ENCODE data around the gene QRICH1.

The QRICH1 gene

GRCh38 chr3:49122022-49122421 is 28.2 kb upstream of the QRICH1 start:
- POLR2A ChIA-PET = interaction anchor here (0.5 to 2.2 kb wide), 6 partner anchors 10 to 115 kb away, joined by 3 to 66 read pairs (median 5); partner anchors contain the start of genes LAMB2, QRICH1 and WDR6
- no peak for TF ChIP-seq FOXK2 (IDR thresholded peaks at IDR 0.05)
- no peak for TF ChIP-seq SP1 (IDR thresholded peaks at IDR 0.05)
- no peak for TF ChIP-seq SUZ12 (IDR thresholded peaks at IDR 0.05)
- TF ChIP-seq LEF1 (IDR thresholded peaks at IDR 0.05; ENCODE audit: borderline replicate concordance) = no peak
- TF ChIP-seq NFRKB (IDR thresholded peaks at IDR 0.05) = no peak
- no peak for TF ChIP-seq HDGF (IDR thresholded peaks at IDR 0.05; ENCODE audit: borderline replicate concordance)
- CTCF ChIA-PET = no interaction called here
- no peak for DNase-seq (ENCODE audit: extremely low spot score)

- POLR2A ChIA-PET = interaction anchor here (0.5 to 2.3 kb wide), 25 partner anchors 10 to 463 kb away, joined by 3 to 66 read pairs (median 4); partner anchors contain the start of genes KLHDC8B, LAMB2, NDUFAF3 and P4HTM
- CTCF ChIA-PET = no interaction called here
- TF ChIP-seq L3MBTL2 (conservative IDR thresholded peaks at IDR 0.05) (no peak), SUZ12 (IDR thresholded peaks at IDR 0.05) (no peak), FOXK2 (IDR thresholded peaks at IDR 0.05) (no peak), SP1 (IDR thresholded peaks at IDR 0.05) (no peak), ZNF384 (IDR thresholded peaks at IDR 0.05) (no peak), BHLHE40 (IDR thresholded peaks at IDR 0.05; ENCODE audit: borderline replicate concordance) (no peak), LEF1 (IDR thresholded peaks at IDR 0.05; ENCODE audit: borderline replicate concordance) (no peak), HDGF (IDR thresholded peaks at IDR 0.05; ENCODE audit: borderline replicate concordance) (no peak), ARNT (IDR thresholded peaks at IDR 0.05) (no peak), NFRKB (IDR thresholded peaks at IDR 0.05) (no peak), FOXA1 (IDR thresholded peaks at IDR 0.05) (no peak), CTBP1 (IDR thresholded peaks at IDR 0.05; ENCODE audit: borderline replicate concordance) (no peak)
- no peak for DNase-seq (ENCODE audit: extremely low spot score)
Measured at GRCh38 chr3:49121132-49121736, 27.4 kb upstream of the QRICH1 start.

GRCh38 chr3:49120438-49121131 is 26.7 kb upstream of the QRICH1 start, which contains the start of gene USP19:
TSS of gene USP19 (minus strand) at chr3:49120823. CDS start at chr3:49119145, 1,678 bp downstream.
- DNase-seq (ENCODE audit: extremely low spot score) = peak; percentile 96
- CTCF ChIA-PET = no interaction called here
- POLR2A ChIA-PET = interaction anchor here (0.6 to 2.3 kb wide), 24 partner anchors 9 to 463 kb away, joined by 3 to 66 read pairs (median 4); partner anchors contain the start of genes KLHDC8B, LAMB2, NDUFAF3 and P4HTM
- TF ChIP-seq LEF1 (IDR thresholded peaks at IDR 0.05; ENCODE audit: borderline replicate concordance) = no peak
- TF ChIP-seq SUZ12 (IDR thresholded peaks at IDR 0.05) = no peak
- no peak for TF ChIP-seq NFRKB (IDR thresholded peaks at IDR 0.05)
- TF ChIP-seq TARDBP (IDR thresholded peaks at IDR 0.05) = no peak
- TF ChIP-seq BHLHE40 (IDR thresholded peaks at IDR 0.05; ENCODE audit: borderline replicate concordance) = no peak
- no peak for TF ChIP-seq CTBP1 (IDR thresholded peaks at IDR 0.05; ENCODE audit: borderline replicate concordance)
- no peak for TF ChIP-seq FOXM1 (IDR thresholded peaks at IDR 0.05; ENCODE audit: borderline replicate concordance)
- no peak for TF ChIP-seq FOXK2 (IDR thresholded peaks at IDR 0.05)
- no peak for TF ChIP-seq ELF4 (IDR thresholded peaks at IDR 0.05)
- no peak for TF ChIP-seq HDGF (IDR thresholded peaks at IDR 0.05; ENCODE audit: borderline replicate concordance)
- no peak for TF ChIP-seq ZNF384 (IDR thresholded peaks at IDR 0.05)
- no peak for TF ChIP-seq PKNOX1 (IDR thresholded peaks at IDR 0.05)
- no peak for TF ChIP-seq SP1 (IDR thresholded peaks at IDR 0.05)
- no peak for TF ChIP-seq FOXA1 (IDR thresholded peaks at IDR 0.05)

GRCh38 chr3:49120096-49120437 is 26.2 kb upstream of the QRICH1 start:
- CTCF ChIA-PET = no interaction called here
- no peak for TF ChIP-seq TARDBP (IDR thresholded peaks at IDR 0.05)
- TF ChIP-seq FOXM1 (IDR thresholded peaks at IDR 0.05; ENCODE audit: borderline replicate concordance) = no peak
- no peak for TF ChIP-seq FOXK2 (IDR thresholded peaks at IDR 0.05)
- no peak for TF ChIP-seq SUZ12 (IDR thresholded peaks at IDR 0.05)
- no peak for TF ChIP-seq ARNT (IDR thresholded peaks at IDR 0.05)
- TF ChIP-seq LEF1 (IDR thresholded peaks at IDR 0.05; ENCODE audit: borderline replicate concordance) = no peak
- TF ChIP-seq SP1 (IDR thresholded peaks at IDR 0.05) = no peak
- TF ChIP-seq L3MBTL2 (conservative IDR thresholded peaks at IDR 0.05) = no peak
- TF ChIP-seq ZNF384 (IDR thresholded peaks at IDR 0.05) = no peak
- TF ChIP-seq FOXA1 (IDR thresholded peaks at IDR 0.05) = no peak
- TF ChIP-seq PKNOX1 (IDR thresholded peaks at IDR 0.05) = no peak
- no peak for TF ChIP-seq NFRKB (IDR thresholded peaks at IDR 0.05)
- TF ChIP-seq CTBP1 (IDR thresholded peaks at IDR 0.05; ENCODE audit: borderline replicate concordance) = no peak
- TF ChIP-seq HDGF (IDR thresholded peaks at IDR 0.05; ENCODE audit: borderline replicate concordance) = no peak
- TF ChIP-seq BHLHE40 (IDR thresholded peaks at IDR 0.05; ENCODE audit: borderline replicate concordance) = no peak
- no peak for TF ChIP-seq ELF4 (IDR thresholded peaks at IDR 0.05)
- POLR2A ChIA-PET = interaction anchor here (0.9 to 2.3 kb wide), 11 partner anchors 9 to 113 kb away, joined by 3 to 66 read pairs (median 9); partner anchors contain the start of genes KLHDC8B, LAMB2, NDUFAF3 and QRICH1
- peak; percentile 18 for DNase-seq (ENCODE audit: extremely low spot score)

- POLR2A ChIA-PET = interaction anchor here (1.0 to 2.3 kb wide), 3 partner anchors 10 to 97 kb away, joined by 5 to 13 read pairs (median 10); partner anchors contain the start of gene NDUFAF3
Measured at GRCh38 chr3:49119439-49119838, 25.6 kb upstream of the QRICH1 start.

GRCh38 chr3:49119036-49119435 is 25.2 kb upstream of the QRICH1 start:
- CTCF ChIA-PET = no interaction called here
- no peak for DNase-seq (ENCODE audit: extremely low spot score)
- no peak for TF ChIP-seq CTBP1 (IDR thresholded peaks at IDR 0.05; ENCODE audit: borderline replicate concordance)
- TF ChIP-seq ARNT (IDR thresholded peaks at IDR 0.05) = no peak
- POLR2A ChIA-PET = interaction anchor here (1.0 to 2.1 kb wide), 2 partner anchors 10 to 97 kb away, joined by 5 to 10 read pairs; partner anchors contain the start of gene NDUFAF3

More at GRCh38 chr3:49119439-49119838, 25.6 kb upstream of the QRICH1 start:
- DNase-seq (ENCODE audit: extremely low spot score) = no peak
- no peak for TF ChIP-seq HDGF (IDR thresholded peaks at IDR 0.05; ENCODE audit: borderline replicate concordance)
- no peak for TF ChIP-seq SP1 (IDR thresholded peaks at IDR 0.05)
- no peak for TF ChIP-seq L3MBTL2 (conservative IDR thresholded peaks at IDR 0.05)
- no peak for TF ChIP-seq TARDBP (IDR thresholded peaks at IDR 0.05)
- no peak for TF ChIP-seq CTBP1 (IDR thresholded peaks at IDR 0.05; ENCODE audit: borderline replicate concordance)
- no peak for TF ChIP-seq ELF4 (IDR thresholded peaks at IDR 0.05)
- TF ChIP-seq SUZ12 (IDR thresholded peaks at IDR 0.05) = no peak
- no peak for TF ChIP-seq ARNT (IDR thresholded peaks at IDR 0.05)
- CTCF ChIA-PET = no interaction called here
